Nephron (organoid): ENCODE measurements around the gene FAHD2A.
"Not testable (repeated sequence)": the region's sequence is repeated elsewhere in the genome, so short reads cannot be mapped to it uniquely, and the experiment has no call there.

Experiments
- H3K27ac Mint-ChIP-seq, 3 experiments: 2 replicates each; pipeline ENCODE4 v1.8.0; 2020; ENCODE audit warnings: mixed read lengths in 3 of 3, mild to moderate bottlenecking in 2 of 3, moderate library complexity in 1 of 3
- H3K27me3 Mint-ChIP-seq: 2 replicates; pipeline ENCODE4 v1.8.0; 2021; ENCODE audit warnings: low read depth, mild to moderate bottlenecking, moderate library complexity, mixed read lengths
- H3K36me3 Mint-ChIP-seq: 2 replicates; pipeline ENCODE4 v1.8.0; 2020; ENCODE audit warnings: low read depth, mixed read lengths
- H3K4me1 Mint-ChIP-seq: 2 replicates; pipeline ENCODE4 v1.8.0; 2020; ENCODE audit warnings: mixed read lengths
- H3K4me3 Mint-ChIP-seq, 3 experiments: 2 replicates each; pipeline ENCODE4 v1.8.0; 2020; ENCODE audit warnings: mild to moderate bottlenecking in 3 of 3, mixed read lengths in 3 of 3, moderate library complexity in 2 of 3
- H3K9me3 Mint-ChIP-seq: 2 replicates; pipeline ENCODE4 v1.8.0; 2020; ENCODE audit warnings: mixed read lengths

Gene FAHD2A

GRCh38 chr2:95429748-95430467 is 27.4 kb downstream of the FAHD2A start:
- H3K27ac Mint-ChIP-seq, H3K27me3 Mint-ChIP-seq, H3K9me3 Mint-ChIP-seq, H3K4me1 Mint-ChIP-seq, H3K36me3 Mint-ChIP-seq, H3K4me3 Mint-ChIP-seq: not testable (repeated sequence)

DNA sequence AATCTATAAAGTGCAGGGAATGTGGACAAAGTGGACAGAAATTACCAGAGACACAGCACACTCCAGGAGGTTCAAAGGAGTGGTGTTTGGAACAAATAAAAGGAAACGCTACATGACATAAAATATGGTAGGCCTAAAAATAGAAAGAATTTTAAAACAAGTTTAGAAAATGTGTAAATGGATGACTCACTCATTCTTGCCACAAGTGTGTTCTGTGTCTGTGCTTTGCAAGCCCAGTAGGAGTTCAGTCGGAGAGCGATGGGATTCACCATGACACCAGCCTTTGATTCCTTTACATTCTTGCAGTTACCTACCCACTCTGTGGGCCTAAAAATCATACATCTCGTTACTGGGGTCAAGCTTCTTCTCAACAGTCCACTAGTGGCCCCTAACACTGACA is 30.9 kb downstream of the FAHD2A start:
- H3K4me3 Mint-ChIP-seq, H3K4me1 Mint-ChIP-seq, H3K36me3 Mint-ChIP-seq, H3K27ac Mint-ChIP-seq, H3K9me3 Mint-ChIP-seq, H3K27me3 Mint-ChIP-seq: not testable (repeated sequence)

GRCh38 chr2:95433973-95434372 is 31.5 kb downstream of the FAHD2A start:
- H3K4me3 Mint-ChIP-seq, H3K27ac Mint-ChIP-seq, H3K9me3 Mint-ChIP-seq, H3K36me3 Mint-ChIP-seq, H3K27me3 Mint-ChIP-seq, H3K4me1 Mint-ChIP-seq: not testable (repeated sequence)

- H3K4me3 Mint-ChIP-seq, H3K4me1 Mint-ChIP-seq, H3K36me3 Mint-ChIP-seq, H3K9me3 Mint-ChIP-seq, H3K27ac Mint-ChIP-seq, H3K27me3 Mint-ChIP-seq: not testable (repeated sequence)
Measured at GRCh38 chr2:95434507-95435076, 32.1 kb downstream of the FAHD2A start.

DNA sequence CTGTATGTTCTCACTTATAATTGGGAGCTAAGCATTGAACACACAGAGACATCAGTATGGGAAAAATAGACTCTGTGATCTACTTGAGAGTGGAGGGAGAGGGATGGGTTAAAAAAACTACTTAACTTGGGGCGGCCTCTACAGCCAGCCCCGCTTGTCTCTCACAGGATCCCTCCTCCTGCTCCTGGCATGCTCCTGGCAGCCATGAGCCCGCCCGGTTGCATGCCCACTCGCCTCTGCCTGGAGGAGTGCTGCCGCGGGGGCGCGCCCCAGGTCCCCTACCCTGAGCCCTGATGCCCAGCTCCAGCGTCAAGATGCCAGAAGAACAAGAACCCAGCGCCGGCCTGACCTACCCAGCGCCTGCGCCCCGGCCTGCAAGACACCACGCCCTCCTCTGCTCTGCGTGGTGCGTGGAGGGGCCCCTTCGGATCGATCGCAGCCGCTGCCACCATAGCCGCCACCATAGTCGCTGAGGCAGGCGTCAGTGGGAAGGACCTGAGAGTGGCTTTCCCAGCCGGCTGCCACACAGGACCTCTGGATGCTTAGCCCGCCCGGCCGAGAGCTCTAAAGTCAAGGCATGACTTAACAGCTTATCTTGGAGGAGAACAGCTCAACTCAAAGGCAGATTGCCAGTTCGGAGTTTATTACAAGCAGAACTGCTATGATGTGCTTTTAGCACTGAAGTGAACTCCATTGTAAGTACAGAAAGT is 32.8 kb downstream of the FAHD2A start:
- not testable (repeated sequence) for H3K4me1 Mint-ChIP-seq, H3K27me3 Mint-ChIP-seq, H3K27ac Mint-ChIP-seq, H3K4me3 Mint-ChIP-seq, H3K36me3 Mint-ChIP-seq, H3K9me3 Mint-ChIP-seq

GRCh38 chr2:95435872-95436209 is 33.3 kb downstream of the FAHD2A start:
- not testable (repeated sequence) for H3K36me3 Mint-ChIP-seq, H3K9me3 Mint-ChIP-seq, H3K4me3 Mint-ChIP-seq, H3K27ac Mint-ChIP-seq, H3K4me1 Mint-ChIP-seq, H3K27me3 Mint-ChIP-seq

DNA sequence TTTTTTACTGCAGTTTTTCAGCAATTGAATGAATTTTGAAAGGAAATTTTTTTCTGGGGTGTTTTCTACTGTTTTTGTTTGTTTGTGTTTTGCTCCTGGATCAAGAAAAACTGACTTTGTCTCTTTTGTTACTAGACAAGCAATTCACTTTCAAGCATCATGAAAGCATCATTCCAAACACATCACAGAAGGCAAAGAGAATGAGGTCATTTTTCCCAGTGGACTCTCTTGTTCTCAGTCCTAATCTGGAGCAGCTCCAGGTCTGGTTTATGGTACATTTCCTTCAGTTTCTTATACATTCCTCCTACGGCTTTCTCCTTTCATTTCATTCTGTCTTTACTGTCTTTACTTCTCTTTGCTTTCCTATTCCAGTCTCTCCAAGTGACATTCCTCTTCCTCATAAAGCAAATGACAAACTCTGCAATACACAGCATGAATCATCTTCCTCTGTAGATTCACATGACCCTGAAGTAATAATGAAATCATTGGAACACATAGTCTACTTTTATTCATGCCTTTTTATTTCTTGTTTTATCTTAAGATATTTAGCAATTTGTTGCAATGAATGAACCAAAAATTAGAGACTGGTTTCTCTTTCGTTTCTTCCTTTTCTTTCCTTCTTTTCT is 40.1 kb downstream of the FAHD2A start:
- not testable (repeated sequence) for H3K4me1 Mint-ChIP-seq, H3K27ac Mint-ChIP-seq, H3K36me3 Mint-ChIP-seq, H3K4me3 Mint-ChIP-seq, H3K9me3 Mint-ChIP-seq, H3K27me3 Mint-ChIP-seq

DNA sequence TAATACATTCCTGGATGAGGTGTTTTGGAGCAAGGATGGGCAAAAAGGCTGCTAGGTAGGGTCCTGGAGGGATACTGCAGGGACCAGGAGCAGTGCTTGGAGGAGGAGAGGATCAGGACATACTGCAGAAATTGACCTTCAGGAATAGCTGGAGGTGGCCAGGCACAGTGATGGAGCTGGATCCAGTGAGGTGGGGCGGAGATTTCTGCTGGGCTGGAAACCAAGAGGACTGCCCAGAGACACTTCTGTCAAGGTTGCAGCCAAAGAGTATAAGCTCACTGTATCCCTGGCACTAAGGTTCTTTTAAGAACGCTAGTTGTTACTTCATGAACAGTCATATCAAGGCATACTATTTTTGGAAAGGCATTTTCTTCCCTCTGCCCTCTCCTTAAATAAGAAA is 42.8 kb downstream of the FAHD2A start:
- not testable (repeated sequence) for H3K27me3 Mint-ChIP-seq, H3K27ac Mint-ChIP-seq, H3K4me1 Mint-ChIP-seq, H3K4me3 Mint-ChIP-seq, H3K36me3 Mint-ChIP-seq, H3K9me3 Mint-ChIP-seq

- not testable (repeated sequence) for H3K27me3 Mint-ChIP-seq, H3K36me3 Mint-ChIP-seq, H3K4me1 Mint-ChIP-seq, H3K27ac Mint-ChIP-seq, H3K4me3 Mint-ChIP-seq, H3K9me3 Mint-ChIP-seq
Measured at GRCh38 chr2:95463292-95463691, 60.8 kb downstream of the FAHD2A start.
